Measurements from ENCODE around the gene SMPX.

- TF ChIP-seq CTCF (IDR thresholded peaks at IDR 0.05): no peak
- no peak for TF ChIP-seq POLR2A (IDR thresholded peaks at IDR 0.05)
Measured at GRCh38 chrX:21666252-21666651, 91.7 kb downstream of the SMPX start.
